ENCODE results near the gene NHERF1.

NHERF1 gene

DNA sequence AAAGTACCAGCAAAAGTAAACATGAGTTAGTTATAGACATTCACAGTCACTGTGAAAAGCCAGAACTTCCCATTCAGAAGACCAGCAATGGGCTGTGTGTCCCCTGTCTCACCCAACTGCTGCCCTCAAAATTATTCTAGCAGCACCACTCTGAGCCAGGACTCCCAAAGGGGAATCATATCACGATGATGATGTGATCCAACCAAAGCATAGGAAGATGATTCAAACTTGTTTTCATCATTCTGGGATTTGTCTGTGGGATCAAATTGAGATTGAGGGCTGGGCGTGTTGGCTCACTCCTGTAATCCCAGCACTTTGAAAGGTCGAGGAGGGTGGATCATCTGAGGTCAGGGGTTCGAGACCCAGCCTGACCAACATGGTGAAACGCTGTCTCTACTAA, 34.1 kb downstream of the NHERF1 start:
- DNase-seq, result no peak

DNA sequence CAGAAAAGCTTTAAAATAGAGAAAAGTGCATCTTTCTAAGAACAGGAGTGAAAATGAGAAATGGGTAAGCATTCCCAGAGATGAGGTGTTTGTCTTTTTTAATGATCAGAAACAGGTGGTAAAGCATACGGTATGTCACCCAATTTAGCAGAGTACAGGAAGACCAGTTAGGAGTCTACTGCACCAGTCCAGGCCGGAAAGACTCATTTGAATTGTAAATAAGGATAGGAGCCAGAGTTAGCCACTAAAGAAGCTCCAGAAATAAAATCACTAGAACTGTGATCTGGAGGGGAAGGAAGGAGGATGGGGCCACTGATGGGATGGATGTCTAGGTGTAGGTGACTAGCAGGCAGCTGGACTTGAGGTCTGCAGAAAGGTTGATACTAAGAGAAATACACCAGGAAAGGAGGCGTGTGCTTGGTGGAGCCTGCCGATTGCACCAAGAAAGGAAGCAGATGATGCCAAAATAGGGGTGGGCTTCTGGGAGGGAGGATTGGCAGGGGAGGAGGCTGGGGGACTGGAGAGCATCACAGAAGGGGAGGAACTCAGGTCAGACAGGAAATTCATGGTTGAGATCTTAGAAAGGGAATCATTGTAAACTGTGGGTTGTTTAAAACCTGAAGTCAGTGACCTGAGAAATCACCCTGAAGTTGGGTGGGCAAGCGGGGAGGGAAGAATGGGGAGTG, 35.8 kb downstream of the NHERF1 start:
- DNase-seq, result no peak

DNA sequence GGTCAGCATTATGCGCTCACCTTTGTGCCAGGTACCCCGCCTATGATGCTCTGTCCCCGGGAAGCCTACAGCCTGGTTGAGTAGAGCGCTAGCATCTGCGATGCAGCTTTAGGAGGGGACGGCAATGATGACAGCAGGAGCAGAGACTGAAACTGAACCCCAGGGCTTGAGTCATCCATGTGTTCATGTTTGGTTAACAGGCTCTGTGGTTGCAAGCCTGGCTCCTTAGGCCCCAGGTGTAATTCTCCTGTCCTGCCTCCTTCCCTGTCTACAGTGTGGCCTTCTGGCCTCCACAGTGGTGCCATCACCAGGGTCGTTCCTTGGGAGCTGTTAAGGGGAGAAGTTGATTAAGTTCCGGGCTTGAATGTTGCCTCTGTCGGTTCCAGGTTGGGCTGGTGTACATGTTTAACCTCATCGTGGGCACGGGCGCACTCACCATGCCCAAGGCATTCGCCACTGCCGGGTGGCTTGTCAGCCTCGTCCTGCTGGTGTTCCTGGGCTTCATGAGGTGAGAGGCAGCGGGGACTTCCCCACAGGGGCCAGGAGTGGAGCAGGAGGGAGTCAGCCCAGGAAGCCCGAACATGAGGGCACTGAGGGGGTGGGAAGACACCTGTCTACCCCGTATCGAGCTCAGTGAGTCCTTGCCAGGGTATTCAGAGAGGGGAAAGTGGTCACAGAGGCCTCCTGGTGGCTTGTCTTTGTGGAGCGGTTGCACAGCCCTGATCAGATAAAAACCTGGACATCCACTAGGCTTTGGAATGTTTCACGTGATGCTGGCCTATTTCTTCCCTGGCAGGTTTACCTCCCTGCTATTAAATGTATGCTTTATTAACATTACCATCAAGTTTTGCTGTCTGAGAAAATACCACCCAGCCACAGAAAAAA, 36.9 kb downstream of the NHERF1 start:
- DNase-seq, result no peak

DNA sequence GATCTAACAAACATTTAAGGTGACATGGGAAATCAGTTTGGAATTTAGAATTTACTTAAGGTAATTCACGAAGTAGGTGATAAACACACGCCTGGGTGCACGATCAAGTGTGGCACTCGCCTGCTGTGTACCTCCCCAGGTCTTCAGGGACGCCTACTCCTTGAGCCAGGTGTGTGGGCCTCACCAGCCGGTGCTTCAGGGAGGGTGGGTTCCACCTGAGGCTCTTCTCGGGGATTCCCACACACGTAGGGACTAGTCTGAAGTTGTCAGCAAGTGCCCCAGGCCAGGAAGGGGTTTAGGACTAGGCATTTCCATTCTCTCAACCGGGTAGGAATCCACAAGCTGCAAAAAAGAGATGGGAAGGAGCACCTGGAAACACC, 37.5 kb downstream of the NHERF1 start:
- DNase-seq, result no peak

DNA sequence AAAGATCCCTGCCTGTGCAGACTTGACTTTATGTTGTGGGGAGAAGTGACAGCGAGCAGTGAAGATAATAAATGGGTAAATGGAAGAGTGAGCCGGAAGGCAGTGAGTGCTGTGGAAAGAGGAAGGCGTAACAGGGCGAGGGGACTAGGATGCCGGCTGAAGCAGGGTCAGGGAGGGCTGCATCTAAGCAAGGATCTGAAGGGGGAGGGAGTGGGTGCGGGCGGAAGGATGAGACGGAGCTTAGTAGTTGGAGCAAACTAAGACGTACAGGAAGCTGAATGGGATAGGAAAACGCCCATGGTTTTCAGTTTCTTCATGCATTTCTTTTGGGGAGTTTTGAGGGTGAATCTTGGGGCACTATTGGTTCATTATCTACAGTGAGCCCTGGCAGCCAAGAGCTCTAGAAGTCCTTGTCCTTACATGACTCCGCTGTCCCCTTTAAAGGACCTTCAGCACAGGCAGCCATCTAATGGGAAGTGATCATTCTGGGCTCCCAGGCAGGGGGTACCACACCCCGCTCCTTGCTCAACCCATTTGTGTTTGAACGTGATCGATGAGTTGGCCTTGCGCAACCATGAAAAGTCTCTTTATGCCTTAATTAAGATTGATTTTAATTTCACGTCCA, 38.1 kb downstream of the NHERF1 start:
- DNase-seq, result no peak

DNA sequence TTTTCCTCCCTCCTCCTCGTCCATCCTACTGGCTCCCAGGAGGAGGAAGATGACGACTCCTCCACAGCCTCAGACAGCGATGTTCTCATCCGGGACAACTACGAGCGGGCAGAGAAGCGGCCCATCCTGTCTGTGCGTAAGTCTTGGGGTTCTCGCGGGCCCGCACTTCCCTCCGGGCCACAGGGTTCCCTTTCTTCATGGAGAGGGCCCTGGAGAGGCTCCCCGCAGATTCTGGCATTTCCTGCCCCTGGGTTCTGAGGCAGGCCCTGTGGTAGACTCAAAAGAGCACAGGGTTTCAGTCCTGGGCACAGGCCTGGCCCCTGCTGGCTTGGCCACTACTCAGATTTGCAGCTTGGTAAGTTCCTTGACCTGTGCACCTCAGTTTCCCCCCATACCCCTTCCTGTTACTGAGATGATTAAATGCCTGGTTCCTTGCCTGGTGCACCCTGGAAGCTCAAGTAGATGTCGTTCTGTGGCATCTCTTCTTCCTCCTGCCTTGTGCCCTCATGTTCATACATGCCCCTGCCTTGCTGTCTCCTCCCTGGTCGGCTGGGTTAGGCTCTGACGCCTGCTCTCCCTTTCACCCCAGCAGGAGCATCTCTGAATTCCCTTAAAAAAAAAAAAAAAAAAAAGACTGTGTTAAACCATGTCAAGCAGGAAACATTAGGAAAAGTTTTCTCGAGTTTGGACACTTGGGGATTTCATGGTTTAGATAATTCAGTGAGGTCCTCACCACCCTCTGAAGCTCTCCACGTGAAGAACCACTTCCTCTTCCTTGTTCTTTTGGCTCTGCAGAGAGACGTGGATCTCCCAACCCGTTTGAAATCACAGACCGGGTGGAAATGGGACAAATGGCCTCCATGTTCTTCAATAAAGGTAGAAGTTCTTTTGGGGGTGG, 42.0 kb downstream of the NHERF1 start:
- no peak for DNase-seq

DNA sequence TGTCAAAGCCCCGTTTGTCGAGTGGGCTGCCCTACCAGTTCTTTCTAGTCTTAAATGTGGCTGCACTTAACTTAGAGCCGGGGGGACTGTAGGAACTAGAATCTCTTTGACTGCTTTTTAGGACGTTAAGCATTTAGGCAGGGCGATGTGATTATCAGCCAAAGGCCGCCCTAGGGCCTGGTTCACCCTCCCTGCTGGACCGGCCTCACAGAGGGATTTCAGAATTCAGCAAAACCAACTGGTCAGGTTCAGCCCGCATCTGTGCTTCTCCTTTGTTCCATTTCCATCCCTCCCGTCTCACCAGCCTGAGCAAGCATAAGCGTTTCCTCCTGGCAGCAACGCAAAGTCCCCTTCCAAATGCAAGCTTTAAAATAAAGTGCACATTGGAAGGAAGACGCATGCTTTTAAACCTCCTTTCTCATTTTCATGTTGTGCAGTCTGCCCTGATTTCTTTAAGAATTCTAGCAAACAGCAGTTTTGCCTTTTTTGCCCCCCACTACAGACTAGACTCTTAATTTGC, 44.2 kb downstream of the NHERF1 start:
- DNase-seq, result no peak

DNA sequence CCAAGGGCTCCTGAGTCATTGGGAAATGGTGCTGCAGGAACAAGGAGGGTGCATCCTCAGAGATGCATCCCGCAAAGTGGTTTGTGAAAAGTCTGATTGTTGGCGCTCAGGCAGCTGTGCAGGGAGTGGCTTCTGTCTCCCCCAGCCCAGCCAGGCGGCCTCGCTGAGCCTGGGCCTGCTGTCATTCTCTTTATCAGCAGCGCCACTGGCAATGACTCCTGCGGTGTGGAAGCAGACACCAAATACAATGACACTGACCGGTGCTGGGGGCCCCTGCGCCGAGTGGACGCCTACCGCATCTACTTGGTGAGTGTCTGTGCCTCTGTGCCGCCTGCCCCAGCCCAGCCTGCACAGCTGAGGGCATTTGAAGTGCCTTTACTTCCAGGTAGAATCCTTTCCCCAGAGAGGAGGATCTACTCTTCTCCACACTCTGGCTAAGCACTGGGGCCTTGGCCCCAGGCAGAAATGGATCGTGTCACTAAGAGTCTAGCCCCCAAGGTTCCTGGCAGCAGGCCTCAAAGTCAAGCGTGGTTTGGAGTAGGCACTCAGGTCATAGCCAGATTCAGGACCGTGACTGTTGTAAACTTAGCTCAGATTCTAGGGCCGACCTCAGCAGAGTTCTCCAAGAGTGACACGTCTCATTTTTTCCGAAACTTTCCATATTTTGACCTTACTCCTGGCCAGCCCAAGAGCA, 47.0 kb downstream of the NHERF1 start:
- DNase-seq, result peak in 6 of 56 donors; percentile 23 to 36 (median 28)

DNA sequence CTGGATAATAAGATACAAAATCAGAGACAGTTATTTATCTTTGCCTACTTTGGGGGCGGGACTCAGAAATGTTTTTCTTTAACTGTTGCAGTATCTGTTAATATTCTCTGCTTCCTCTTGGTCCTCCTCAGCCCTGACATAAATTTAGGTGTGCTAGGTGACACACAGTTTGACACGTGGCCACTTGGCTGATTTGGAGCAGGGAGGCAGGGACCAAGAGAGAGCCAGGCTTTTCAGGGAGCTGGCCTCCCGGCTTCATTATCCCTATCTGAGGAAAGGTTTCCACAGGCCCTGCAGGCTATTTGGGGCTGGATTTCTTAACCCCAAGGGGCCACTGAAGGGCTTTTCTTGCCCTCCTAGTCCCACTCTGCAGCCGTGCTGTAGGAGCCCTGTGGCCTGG, 47.8 kb downstream of the NHERF1 start:
- no peak for DNase-seq

DNA sequence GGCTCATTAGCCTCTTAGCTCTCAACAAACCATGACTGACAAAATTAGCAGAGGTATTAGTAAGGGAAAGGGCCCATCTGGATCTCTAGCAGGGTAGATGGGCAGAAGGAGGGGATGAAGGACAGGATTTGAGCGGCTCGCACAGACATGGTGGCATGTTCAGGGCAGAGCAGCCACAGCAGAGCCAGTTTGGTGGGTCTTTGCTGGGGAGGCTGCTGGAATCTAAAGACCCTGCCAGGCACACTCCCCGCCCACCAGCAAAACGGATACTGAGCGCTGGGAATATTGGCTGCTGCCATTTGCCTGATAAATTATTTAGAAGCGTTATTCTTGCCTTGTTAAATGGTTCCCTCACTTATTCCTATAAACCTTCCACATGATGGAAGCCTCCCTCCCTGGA, 48.4 kb downstream of the NHERF1 start:
- no peak for DNase-seq

DNA sequence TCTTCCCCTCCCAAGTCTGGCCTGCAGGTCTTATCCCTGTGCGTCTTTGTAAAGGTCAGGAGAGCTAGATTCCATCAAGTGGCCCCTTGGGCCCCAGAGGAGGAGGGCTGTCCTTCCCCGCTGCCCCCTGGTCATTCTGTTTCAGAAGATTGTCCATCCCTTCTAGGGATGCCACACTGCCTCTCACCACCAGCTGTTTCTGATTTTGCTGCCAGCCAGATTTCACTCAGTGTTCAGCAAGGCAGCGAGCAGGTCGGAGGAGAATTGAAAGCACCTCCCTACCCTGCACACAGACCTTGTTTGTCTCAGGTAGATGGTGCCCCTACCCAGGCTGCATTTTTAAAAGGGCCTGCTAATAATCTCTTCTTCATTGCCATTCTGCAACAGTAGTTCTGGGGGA, 49.4 kb downstream of the NHERF1 start:
- no peak for DNase-seq

DNA sequence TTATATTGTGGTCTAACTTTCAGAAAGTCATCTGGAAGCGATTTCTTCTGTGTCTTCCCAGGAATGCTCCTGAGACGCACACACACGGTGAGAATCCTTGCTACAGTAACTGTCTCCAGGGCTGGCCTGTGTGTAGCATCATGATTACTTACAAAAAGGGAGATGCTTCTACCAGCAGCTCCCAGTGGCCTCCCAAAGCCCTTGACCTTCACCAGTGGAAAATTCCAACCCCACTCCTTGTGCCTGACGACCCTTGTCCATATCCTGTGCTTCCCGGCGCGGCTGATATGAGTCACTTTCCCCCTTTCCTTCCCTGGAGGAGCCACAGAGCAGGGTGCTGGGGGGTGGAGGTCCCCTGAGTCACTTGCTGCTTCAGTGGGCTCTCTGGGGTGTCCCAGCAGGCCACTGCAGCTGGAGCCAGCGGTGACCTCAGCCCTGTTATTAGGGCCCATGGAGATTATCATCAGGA, 49.8 kb downstream of the NHERF1 start:
- DNase-seq, result no peak

DNA sequence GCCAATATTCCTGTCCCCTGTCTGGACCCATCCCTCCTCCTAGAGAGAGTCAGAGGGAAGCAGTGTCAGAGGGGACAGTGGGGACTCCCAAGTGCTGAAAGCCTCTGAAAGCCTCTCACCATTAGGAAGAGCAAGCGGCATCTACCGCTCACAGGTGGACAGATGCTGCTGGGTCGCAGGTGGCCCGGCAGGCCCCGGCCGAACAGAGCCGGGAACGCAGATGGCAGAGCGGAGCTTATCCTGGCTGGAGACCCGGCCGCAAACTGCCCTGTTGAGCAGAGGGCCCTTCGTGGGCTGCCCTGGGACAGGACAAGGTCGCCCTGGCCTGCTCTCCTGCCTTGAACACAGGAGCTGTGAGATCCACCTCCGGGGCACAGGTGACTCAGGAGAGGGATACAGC, 50.7 kb downstream of the NHERF1 start:
- no peak for DNase-seq

DNA sequence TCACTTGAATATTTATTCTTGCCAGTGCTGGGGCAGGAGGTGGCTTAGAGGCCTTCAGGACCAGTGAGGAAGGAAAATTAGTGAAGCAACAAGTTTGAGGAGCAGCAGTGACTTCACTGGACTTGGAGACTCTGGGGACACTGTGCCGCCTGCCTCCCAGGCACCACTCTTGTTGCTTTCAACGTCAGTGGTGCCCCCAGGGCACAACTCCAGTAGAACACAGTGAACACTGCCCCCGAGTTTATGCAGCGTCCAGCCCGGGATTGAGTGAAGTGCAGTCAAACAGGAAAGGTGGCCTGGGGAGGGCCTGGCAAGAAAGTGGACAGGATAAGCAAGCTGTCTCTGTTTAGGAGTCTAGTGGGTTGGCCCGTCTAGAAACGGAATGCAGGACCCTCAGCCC, 52.1 kb downstream of the NHERF1 start:
- peak in 1 of 56 donors; percentile 47 for DNase-seq

DNA sequence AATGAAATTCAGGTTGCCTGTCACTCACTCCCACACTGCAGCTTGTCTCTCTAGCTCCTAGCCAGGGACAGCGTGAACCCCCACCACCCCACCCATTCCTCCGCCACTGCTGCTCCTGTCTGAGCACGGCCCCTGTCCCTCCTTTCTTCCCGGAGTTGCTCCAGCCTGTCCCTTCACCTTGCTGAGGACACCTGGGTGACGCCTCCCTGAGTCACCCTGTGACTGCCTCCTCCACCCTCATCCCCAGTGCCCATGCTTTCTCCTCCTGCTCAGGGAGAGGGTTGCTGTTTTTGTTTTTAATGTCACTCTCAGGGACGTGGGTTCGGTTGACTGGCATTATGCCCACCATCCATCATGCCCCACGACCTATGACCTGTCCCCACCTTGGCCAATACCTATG, 53.5 kb downstream of the NHERF1 start:
- no peak for DNase-seq

DNA sequence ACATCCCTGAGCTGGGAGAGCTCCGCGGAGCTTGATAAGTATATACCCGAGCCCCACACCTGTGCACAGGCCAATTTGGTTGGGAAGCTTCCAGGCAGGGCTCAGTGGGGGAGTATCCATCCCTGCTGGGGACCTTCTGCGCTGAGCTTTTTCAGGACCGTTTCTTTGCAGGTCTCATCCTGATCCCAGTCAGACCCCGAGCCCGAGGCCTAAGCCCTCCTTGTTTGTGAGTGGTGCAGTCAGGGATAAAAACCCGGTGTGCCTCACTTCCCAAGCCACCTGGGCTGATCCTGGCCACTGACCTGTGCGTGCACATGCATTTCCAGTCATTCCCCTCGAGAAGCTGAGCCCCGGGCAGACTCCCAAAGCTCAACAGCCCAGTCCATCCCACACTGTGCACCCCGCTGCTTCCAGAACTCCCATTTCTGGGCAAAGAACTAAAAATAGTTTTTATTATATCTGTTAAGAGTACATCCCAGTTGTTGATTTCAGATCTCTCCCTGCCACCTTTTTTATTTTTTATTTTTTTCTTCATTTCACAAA, 55.0 kb downstream of the NHERF1 start:
- DNase-seq, result no peak

DNA sequence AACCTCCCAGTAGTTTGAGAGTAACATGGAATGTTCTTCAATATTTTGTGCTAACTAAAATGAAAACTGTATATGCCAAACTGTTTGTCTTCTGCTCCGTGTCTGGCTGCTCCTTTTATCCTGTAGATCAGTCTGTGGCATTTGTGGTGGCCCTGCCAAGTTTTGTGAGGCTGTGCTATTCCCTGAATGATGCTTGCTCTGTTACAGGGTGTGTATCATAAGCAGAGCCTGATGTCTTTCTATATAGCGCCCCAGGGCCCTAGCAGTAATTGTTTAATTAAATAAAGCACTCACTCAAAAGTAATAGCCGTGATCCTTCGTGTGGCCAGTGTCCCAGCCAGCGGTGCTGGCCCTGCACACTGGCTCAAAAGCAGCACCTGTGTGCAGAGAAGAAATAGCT, 55.5 kb downstream of the NHERF1 start:
- DNase-seq, result no peak

DNA sequence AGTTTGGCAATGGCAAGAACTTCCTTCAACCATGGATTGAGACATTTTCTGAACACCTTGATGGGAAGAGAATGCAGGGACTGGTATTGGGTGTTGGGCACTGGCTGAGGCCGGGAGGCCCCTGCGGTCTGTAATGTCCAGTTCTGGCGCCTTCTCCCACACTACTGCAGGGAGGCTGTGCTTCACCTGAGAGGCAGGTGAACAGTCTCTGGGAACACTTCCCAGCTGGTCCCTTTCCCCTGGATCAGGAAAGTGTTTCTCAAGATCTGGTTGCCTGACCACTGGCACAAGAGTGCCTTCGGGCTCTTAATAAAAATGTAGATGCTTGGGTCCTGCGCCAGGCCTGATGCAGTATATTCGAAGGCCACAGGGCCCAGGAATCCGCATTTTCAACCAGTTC, 56.3 kb downstream of the NHERF1 start:
- DNase-seq, result no peak

DNA sequence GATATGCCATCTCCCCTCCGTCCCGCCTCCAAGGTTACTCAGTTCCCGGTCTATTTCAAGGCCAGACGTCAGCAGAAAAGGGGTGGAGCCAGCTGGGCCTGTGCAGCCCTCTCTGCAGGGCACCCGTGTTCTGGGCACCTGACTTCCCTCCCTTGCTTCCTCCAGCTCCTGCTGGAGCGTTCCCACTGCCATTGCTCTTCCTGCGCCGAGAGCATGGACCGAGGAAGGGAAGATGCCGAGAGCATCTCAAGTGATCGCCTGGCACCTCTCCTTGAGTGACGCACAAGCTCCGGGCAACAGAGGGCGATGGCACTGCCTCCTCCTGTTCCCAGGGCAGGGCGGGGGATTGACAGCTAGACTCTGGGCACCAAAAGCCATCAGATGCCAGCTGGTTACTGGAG, 57.2 kb downstream of the NHERF1 start:
- DNase-seq, result peak in 6 of 56 donors; percentile 24 to 55 (median 36)

DNA sequence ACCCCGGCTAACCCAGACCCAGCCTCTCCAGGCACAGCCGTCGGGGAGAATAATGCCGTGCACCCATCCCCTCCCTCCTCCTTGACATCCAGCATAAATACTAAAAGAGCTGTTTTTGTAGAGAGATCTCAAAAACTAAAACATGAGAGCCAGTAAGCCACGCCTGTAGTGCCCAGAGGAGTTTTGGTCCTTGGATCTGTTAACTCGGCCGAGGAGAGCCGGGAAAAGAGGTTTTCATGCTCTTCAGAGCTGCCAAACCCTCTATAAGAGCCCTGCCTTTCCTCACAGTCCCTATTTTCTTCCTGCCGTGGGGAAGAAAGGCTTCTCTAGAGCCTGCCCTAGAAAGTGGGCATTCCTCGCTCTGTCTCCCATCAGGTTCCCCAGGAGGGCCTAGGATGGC, 57.9 kb downstream of the NHERF1 start:
- DNase-seq, result no peak

Data from amygdala (tissue), 56 donors.